Measurements from ENCODE around the gene APLNR. TPM values are rescaled to one million over a fixed set of nuclear protein-coding genes. Genes with fewer than 3 reads are reported as not detected.

APLNR gene
- total RNA-seq, 1 donor from 2014 or later, result 5.8 TPM

DNA sequence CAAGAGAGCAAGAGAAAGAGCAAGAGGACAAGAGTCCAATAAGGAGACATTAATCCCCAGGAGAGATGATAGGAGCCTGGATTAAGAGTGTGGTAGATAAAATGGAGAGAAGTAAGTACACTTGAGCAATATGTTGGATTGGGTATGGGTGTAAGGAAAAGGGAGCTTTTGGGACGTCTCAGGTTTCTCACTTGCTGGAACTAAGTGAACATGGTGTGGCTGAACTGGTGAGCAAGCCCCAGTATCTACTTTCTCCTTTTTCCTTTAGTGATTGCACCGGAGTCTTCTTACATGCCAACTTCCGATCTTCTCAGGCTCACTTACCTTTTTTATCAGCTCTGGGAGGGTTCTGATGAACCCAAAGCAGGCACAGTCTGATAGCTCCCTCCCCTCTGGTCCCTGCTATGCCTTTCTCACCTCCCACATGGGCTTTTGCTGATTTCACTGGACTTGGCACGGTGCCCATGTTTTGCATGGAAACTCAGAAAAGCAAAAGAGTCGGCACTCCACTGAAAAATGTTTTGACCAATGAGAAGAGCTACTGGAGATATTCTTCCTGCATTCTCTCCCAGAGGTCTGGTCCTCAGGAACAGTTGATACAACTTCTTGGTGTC is 14.5 kb upstream of the APLNR start:
- DNase-seq, result no peak

DNA sequence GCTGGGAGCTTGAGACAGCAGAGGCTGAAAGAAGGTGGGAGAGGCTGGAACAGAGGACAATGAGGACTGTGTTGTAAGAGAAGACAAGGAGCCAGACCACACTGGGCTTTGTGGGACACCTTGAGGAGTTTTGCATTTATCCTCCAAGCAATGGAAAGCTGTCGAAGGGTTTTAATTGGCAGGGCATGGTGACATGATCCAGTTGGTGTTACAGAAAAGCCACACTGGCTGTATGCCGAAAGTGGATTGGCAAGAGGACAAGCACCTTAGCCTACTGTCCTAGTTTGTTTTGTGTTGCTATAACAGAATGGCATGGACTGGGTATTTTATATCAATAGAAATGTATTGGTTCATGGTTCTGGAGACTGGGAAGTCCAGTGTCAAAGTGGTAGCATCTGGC is 14.0 kb upstream of the APLNR start:
- DNase-seq, result no peak

DNA sequence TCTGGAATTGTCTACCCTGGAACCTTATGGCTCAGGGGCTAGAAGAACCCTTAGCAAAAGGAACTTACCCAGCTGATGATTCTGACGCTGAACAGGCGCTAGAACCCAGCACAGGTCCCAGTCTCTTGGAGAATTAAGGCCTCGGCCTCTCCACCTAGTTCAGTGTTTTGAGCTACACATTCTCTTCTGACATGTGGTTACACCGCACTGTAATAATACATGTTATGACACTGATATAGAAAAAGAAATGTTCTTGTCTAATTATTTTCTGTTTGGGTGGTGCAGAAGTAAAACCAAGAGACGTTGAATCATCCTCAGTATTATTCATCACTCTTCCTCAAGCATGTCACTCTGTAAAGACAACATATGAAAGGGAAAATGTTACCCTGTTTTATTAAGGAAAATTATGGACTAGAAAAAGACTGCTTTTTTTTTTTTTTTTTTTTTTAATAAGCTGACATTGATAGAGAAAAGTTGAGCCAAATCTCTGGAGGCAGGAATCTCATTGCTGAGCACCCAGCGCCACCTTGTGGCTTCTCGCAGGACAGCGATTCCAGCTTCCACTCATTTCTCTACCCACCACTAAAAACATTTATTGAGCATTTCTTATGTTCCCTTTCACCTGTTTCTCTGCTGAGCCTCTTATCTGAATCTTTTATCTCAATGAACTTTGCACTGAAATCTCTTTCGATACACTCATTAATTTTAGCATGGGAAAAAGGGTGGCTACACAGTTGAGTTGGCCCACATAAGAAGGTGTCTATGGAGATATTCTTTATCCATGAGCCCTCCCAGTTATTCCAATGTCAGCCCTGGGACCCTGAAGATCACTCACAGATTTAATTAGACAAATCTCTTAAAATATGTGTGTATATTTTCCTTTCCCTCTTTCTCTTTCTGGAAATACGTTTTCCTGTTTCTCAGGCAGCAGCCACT is 12.6 kb upstream of the APLNR start:
- DNase-seq, result peak; percentile 5

DNA sequence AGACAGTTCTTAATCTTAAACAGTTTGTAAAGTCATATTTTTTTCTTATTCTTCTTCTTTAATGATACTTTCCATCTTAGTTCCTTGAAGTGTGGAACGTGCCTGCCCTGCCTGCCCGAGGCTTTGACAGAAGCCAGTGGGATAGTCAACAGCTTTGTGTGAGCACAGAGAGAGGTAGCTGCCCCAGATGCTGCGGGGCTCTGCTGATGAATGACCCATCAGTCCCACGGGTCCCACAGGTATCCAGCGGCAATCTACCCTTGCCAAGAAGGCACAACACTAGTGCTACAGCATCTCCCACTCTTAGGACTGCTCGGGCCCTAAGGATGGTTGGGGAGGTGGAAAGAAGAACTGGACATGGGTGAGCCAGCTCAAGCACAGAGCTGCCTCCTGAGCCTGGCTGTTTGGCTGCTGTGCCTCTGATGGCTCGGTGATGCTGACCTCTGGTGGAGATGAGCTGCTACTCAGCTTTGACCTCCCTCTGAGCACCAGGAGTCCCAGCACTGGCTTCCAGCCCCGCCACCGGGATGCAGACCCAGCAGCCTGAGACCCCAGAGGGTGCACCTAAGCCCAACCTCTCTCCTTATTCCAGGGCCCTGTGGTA is 11.8 kb upstream of the APLNR start:
- DNase-seq, result peak; percentile 5

DNA sequence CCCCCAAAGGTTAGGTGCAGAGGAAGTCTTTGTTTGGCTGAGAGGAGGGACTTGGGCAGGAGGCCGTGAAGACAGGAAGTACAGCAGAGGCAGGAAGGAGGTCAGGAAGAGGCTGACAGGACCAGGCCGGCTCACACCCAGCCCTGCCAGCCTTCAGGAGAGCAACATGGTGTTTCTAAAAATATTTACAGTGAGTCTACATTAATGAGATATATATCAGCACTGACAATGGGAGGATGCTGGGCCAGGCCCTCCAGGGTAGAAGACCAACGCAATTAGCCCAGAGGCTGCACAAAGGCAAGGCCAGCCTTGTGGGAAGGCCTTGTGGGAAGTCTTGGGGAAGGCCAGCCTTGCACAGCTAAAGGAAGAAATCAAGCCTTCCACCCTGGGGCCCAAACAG is 7.9 kb upstream of the APLNR start:
- DNase-seq, result no peak

DNA sequence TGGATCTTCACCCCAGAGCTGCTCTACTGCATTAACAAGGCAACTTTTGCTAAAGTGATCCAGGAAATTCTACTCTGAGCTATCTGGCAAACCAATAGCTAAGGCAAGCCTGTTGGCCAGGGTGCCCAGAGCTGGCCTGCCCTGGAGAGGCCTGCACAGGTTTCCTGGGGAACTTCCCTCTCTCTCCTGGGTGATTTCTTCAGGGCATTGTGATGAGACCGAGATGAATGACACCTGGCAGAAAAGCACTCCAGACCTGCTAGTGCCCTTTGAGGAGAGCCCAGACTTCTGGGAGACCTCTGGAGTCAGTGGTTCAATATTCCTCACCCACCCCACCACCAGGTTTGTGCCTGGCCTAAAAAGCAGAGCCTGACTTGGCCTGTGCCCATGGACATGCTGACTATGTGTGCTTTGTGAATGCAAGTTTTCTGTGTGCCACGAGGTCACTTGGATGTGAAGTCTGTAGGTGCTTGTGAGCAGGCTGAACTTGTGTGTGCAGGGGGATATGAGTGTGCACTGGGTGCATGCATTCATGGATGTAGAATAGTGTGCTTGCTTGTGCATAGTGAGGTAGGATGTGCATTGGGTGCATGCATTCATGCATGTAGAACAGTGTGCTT is 4.4 kb upstream of the APLNR start:
- no peak for DNase-seq

DNA sequence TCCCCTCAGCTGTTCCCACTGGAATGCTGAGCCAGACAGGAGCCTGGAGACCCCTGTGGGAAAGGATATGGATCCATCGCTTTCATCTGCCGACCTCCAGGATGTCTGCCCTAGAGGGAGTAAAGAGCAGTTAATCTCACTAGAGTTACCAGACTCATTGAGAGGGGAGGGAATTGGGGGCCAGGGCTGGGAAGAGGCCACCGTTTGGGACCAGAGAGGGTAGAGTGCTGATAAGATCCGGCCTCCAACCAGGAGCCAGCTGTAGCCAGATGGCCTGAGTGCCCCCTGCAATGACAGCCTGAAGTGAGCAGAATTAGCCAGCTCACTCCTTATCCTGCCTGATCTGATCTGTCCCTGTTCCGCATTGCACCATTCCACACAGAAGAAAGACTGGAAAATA is 3.7 kb upstream of the APLNR start:
- DNase-seq, result no peak

DNA sequence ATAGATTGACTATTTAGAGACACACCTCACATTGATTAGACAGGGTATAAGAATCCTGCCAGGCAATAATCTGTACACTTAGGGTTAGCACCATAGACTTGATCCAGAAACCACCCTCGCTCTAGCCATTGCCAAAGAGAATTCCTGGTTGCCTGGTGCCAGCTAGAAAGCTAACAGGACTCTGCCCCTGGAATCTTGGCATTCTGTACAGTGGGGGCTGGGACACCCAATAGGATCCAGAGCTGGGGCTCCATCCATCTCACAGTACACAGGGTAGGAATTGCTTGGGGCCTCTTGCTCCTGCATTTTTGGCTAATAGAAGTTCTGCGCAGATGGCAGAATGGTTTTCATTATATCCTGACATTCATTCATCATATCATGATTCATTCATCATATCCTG is 3.0 kb upstream of the APLNR start:
- DNase-seq, result no peak

DNA sequence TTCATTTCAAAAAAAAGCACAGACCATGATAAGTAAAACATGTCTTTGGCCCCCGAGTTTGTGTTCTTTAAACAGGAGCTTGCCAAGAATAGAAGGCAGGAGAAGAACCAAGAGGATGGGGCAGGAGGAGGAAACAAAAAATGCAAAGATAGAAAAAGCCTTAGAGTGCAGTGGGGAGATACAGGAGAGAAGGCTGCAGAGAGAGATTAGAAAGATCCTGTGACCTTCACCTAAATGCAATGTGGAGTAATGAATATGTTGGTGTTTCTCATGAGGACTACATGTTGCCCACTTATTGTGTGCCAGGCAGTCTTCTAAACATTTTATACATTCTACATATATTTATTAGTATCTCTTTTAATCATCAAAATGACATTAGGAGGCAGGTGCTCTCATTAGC is 2.3 kb upstream of the APLNR start:
- no peak for DNase-seq

DNA sequence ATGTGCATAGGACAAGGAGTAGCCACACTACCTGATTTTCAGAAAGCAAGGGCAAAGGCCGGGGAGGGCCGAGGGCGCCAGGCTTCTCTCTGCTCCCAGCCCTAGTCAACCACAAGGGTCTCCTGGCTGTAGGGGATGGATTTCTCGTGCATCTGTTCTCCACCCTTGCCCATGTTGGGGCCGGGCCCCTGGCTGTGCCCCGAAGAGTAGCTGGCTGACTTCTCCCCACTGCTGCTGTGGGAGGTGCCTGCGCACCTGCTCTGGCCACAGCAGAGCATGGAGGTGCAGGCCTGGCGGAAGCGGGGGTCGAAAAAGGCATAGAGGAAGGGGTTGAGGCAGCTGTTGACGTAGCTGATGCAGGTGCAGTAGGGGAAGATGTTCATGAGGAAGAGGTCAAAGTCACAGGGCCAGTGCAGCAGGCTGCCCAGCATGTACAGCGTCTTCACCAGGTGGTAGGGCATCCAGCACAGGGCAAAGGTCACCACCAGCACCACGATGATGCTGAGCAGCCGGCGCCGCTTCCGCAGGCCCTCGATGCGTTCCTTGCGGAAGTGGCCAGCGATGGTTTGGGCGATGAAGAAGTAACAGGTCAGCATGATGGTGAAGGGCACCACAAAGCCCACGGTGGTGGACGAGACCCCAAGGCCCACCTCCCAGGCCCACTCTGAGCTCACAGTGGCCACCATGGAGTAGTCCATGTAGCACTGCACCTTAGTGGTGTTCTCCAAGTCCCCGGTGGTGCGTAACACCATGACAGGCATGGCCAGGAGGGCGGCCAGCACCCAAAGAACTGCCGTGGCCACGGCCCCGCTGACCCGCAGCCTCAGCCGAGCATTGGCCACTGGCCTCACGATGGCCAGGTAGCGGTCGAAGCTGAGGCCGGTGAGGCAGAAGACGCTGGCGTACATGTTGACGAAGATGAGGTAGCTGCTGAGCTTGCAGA is 1.0 kb downstream of the APLNR start:
- DNase-seq, result no peak

DNA sequence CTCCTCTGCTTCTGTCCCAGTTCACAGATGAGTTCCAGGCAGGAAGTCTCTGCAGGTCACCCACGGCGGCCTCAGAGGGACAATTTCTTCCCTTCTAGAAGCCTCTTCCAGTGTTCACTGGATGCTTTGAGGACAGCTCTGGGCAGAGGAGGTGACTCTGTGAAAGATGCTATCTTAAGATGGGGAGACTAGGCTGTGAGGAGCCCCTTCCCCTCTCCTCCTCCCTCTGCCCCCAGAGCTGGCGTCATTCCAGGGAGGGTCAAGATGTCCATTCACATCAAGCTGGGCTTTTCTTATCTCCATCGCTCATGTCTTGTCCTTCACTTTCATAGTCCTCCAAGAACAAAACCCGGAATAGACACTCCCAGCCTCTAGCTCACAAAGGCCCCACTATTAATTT is 3.3 kb downstream of the APLNR start:
- no peak for DNase-seq

DNA sequence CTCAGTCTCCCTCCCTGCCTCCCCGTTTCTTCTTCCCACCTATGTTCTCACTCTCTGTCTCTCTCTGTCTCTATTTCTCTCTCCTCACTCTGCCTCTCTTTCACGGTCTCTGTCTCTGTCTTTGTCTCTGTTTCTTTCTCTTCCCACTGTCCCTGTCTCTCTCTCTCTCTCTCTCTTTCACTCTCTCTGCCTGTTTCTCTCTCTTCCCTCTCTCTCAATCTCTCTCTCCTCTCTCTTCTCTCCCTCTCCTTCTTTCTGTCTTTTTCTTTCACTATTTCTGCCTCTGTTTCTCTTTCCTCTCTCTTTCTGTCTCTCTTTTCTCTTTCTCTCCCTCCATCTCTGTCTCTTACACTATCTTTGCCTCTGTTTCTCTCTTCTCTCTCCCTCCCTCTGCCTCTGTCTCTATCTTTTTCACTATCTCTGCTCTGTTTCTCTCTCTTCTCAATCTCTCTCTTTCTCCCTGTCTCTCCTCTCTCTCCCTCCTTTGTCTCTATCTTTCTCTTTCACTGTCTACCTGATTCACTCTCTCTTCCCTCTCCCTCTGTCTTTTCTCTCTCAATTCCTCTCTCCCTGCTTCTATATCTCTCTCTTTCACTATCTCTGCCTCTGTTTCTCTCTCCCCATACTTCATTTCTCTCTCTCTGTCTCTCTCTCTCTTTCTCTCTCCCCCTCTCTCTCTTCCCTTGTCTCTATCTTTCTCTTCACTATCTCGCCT is 5.4 kb downstream of the APLNR start:
- DNase-seq, result no peak

DNA sequence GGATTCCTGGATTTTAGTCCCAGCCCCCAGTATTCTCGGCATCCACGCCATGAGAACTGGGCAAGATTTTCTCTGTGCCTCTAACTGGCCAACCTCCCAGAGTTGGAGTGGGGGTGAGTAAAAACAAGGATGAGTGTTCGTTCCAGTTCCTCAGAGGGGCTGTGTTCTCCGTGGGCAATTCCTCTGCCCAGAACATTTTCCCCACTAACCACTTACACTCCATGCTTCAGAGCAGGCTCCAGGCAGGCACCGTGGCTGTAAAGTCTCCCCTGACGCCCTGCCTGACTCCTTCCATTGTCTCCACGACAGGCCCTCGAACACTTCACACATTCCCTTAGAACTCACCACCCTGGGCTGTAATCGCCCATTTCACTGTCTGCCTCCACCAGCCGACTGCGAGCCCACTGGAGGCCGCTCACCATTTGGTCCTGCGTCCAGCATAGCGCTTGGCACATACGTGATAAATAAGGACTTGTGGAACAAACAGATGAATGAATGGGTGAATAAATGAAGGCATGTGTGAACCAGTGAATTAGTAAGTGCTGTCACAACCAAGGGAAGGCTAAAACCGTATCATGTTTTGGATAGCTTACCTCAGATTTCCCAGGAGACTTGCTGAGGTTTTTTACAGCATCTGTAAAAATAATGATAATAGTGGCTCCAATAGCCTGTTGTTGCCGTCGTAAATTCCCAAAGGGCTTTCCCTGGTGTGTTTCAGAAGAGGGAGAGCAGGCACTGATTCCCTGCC is 6.1 kb downstream of the APLNR start:
- no peak for DNase-seq

DNA sequence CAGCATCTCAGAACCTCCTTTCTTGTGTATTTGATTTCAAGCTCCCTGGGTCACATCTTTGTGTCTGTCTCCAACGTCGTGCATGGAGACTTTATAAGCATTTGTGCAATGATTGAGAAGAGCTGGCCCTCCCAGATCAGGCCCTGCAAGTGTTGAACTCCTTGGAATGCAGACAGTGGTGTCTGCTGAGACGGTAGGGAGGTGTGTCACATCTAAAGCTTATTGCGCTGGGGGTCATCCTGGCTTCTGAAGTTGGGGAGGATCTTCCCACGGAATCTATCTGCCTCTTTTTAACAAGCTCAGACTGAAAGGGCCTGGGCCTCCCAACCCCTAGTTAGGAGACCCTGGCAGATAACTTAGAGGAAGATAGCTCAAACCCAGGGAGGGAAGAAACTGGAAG is 6.7 kb downstream of the APLNR start:
- DNase-seq, result no peak

DNA sequence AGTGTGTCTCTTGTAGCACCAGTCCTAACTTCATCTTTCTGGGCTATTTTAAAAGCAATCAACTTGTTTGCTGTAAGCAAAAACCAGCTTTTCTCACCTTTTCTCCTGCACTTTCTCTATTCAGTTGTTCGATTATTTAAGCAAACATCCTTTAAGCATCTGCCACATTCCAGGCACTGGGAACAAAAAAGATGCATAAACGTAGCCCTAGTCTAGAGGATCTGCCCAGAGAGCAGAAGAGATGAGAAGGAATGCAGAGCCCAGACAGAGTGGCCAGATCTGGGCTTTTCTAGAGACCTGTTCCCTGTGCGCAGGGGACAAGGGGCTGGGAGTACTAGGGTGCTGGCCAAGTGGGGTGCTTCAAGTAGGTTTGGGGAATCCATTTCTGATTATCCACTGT is 8.4 kb downstream of the APLNR start:
- no peak for DNase-seq

DNA sequence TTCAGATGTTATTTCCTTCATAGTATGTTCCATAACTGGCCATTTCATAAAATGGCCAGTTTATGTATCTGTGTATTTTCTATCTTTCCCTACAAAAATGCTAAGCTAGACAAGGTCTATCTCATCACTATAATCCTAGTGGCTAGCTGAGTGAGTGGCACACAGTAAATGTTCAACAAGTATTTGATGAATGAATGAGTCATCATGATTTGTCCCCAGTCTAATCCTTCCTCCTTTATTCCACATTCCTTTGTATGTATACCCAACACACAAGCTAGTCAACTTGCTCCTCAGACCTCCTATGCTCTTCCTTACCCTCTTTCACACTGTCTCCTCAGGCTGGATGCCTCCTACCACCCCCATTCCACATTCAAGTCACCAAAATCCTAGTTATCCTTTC is 12.5 kb downstream of the APLNR start:
- DNase-seq, result no peak

DNA sequence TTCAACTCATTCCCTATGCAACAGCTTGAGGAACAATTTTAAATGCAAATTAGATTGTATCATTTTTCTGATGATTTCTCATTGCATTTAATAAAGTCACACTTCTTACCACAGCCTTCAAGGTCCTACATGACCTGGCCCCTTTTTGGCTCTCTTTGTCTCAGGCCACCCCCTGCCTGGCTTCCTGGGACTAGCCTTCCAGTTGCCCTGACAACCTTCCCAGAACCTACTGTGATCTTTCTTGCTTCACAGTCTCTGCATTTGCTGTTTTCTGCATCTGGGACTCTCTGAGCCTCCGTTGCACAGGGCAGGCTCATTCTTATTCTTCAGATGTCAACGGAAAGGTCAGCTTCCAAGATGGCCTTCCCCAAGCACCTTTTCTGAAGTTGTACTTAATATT is 12.9 kb downstream of the APLNR start:
- DNase-seq, result no peak

DNA sequence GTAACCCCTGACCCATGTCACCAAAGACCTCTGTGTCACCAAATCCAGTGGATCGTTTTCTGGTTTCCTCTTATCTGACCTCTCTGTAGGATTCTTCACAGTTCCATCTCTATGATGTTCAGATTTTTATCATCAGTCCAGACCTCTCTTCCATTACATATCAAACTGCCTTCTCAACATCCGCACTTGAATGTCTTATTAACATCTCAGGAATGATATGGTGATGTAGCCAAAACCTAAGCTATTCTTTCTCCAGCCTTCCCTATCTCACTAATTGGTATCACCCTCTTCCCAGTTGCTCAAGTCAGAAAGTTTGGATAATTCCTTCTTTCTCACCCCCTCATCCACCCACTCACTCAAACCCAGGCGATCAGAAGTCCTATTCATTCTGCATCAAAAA is 13.4 kb downstream of the APLNR start:
- DNase-seq, result no peak

DNA sequence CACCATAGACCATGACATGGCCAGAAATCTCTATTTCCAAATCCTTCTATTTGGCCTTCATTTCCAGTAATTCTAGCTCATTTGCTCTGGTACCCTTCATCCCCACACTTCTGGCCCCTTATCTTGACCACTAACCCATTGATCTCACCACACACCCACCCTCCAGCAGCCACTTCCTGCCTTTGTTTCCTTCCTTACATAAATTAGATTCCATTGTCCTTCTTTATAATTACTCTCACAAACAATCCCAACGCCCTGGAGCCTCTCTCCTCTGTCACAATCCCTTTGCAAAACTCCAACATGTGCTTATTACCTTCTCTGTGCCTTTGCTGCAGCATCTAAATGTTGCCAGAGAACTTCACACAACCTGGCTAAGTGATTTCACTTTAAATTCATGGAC is 14.8 kb downstream of the APLNR start:
- DNase-seq, result no peak

DNA sequence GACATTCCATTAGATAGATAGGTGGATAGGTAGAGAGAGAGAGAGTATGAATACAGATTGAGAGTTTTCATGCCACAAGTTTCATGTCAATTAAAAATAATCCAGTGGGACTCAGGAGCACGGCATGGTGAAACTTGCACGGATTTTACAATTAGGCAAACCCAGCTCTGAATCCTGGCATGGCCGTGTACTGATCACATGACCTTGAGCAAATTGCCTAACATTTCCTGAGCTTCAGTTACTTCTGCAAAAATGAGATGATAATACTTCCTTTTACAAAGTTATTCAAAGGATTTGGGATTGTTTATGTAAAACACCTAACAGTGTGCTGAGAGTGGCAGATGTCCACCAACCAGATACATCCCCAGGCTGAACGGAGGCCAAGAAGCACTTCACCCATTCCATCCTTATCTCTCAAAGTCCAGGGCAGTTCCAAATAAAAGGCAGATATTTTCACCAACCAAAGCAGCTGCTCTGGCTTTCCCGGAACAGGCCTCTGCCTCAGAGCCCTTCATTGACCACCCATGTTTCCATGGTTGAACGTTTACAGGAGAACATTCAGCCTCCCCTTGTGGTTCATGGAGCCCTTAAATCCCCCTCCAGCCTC is 17.9 kb downstream of the APLNR start:
- no peak for DNase-seq
